Activated CD4-positive, alpha-beta T cell treated with anti-CD3 and anti-CD28 coated beads, Interleukin-2, amount 50 U/mL, for 48 hours (primary cell): ENCODE results near the gene C16orf86.

ENCODE experiments used
- DNase-seq, 2 experiments: peaks; one replicate each; pipeline ENCODE4 v3.0.0-alpha.2; 2020

The C16orf86 gene

DNA sequence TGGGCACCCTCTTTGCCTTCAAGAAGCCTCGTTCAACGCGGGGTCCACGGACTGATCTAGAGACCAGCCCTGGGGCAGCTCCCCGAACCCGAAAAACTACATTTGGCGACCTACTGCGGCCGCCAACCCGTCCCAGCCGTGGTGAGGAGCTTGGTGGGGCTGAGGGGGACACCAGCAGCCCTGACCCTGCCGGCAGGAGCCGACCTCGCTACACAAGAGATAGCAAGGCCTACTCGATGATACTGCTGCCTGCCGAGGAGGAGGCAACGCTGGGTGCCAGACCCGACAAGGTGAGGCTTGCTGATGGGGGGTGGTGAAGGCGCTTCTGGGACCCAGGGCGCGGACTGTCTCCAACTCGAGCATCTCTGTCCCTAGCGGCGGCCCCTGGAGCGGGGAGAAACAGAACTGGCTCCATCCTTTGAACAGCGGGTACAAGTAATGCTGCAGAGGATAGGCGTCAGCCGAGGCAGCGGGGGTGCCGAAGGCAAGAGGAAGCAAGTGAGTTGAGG is 12.2 kb upstream of the C16orf86 start:
- no peak for DNase-seq

- DNase-seq, result no peak
These were observed 11.3 kb upstream of the C16orf86 start for GRCh38 chr16:67655363-67655762.

DNA sequence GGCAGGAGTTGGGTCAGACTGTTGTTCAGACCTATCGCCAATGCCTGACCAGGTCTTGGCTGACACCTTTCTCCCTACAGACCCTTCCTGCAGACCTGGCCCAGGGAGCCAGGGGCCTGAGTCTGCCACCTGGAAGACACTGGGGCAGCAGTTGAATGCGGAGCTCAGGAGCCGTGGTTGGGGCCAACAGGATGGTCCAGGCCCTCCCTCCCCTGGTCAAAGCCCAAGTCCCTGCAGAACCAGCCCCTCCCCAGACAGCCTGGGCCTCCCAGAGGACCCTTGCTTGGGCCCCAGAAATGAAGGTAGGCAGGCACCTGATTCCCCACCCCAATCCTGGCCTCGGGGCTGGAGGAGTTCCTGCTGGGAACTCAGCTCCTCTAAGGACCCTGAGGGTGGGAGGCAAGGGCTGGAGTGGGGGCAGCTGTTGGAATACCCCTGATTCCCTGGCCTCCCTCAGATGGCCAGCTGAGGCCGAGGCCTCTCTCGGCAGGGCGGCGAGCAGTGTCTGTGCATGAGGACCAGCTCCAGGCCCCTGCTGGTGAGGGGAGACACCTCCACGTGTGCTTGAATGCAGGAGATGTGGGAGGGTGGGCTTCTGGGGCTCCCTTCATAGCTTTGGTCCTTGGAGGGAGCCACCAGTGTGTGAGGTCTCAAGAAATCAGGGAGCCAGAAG is 10.1 kb upstream of the C16orf86 start:
- no peak for DNase-seq

DNA sequence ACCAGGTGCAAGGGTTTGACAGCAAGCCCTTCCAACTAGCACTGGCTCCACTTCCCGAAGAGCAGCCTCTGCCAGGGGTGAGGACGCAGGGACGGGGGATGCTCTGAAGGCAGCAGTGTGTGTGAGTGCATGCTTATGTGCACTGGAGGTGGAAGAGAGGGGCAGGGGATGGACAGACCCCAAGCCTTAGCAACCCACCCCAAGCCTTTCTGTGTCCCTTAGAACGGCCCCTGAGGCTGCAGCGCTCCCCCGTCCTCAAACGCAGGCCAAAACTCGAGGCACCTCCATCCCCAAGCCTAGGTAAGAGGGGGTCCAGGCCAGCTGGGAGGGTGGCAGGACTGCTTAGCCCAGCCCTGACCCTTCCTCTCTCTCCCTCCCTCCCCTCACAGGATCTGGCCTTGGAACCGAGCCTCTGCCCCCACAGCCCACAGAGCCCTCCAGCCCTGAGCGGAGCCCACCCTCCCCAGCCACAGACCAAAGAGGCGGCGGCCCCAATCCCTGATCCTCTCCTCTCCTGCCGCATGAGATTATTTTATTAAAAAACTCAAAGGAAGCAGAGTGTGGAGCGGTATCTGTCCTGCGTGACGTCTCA is 9.5 kb upstream of the C16orf86 start:
- no peak for DNase-seq

DNA sequence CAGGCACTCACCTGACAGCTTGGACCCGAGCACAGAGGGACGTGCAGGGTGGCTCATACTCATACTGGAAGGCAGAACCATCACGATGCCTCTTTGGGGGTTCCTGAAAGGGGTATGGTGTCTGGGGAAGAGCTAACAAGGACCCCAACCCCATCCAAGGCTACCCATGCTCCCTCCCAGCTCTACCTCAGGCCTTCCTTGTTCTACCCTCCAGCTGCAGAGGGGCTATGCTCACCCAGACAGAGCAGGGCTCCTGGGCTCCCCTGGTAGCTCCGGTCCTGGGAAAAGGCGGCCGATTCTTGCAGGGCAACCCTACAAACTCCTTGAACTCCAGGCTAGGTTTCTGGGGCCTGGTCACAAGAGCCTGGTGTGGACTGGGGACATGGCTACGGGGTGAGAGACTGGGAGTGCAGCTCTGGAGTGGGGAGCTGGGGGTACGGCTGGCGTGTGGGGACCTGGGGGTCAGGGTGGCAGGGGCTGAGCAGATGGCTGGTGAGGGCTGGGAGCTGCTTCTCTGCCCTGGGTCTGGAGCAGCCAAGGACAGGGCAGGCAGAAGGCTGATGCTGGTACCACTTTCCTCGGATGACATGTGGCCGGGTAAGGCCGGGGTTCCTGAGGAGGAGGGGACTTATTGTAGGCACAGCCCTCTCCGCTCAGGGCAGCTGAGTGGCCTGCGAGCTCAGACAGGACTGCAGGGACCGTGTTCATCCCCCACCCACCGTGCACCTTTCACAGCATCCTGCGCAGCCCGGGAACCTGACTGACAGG is 8.7 kb upstream of the C16orf86 start:
- DNase-seq, result no peak

- no peak for DNase-seq
These were observed 7.6 kb upstream of the C16orf86 start for GRCh38 chr16:67658849-67659674.

GRCh38 chr16:67659675-67660563 is 6.7 kb upstream of the C16orf86 start, which contains the start of gene ACD:
TSS of gene ACD (minus strand) at chr16:67660260. CDS start at chr16:67660220, 40 bp downstream.
- peak; percentile 92 for DNase-seq

DNA sequence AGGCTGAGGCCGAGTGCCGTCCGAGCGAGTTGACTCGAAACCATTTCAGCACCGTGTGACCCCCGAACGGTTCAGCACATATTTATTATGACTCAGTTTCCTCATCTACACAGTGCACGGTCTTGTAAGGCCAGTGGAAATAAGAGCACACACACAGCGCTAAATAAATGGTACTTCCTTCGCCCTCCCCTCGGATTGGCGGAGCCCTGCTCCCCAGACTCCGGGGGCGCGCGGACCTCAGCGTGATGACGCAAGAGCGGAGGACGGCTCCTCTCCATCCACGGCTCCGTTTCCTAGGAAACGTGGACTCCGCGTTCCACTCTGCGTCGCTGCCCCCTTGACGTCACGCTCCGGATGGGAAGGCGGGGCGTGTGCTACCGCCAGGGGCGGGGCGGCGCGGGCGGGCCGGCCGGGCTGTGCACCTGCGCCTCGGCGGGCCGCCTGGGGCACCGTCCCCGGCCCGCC is 6.0 kb upstream of the C16orf86 start, which contains the start of gene PARD6A:
PARD6A (plus strand) TSS at position 397 of the 465 bp plus-strand sequence. CDS start 79 bp downstream, outside the sequence.
- DNase-seq, result peak; percentile 96 to 97

DNA sequence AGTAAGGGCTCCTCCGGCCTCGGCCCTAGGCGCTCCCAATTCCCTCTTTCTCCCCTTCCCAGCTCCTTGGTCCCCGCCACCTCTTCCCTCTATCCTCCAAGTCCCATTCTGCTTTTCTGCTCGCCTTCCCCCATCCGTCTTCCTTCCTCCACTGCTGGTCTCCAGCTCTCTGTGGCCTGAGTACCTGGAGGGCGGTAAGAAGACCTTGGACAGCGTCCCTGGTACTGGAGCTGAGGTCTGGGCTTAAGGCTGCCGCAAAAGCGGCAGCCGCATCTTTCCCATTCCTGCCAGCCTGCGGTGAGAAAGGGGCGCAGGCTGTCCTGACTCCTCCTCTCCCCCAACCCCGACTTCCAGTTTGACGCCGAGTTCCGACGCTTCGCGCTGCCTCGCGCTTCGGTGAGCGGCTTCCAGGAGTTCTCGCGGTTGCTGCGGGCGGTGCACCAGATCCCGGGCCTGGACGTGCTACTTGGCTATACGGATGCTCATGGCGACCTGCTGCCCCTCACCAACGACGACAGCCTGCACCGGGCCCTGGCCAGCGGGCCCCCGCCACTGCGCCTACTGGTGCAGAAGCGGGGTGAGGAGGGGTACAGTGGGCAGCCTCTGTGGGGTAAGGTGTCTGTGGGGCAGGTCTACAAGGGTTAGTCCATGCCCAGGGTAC is 5.4 kb upstream of the C16orf86 start:
- DNase-seq, result peak; percentile 35 to 39

DNA sequence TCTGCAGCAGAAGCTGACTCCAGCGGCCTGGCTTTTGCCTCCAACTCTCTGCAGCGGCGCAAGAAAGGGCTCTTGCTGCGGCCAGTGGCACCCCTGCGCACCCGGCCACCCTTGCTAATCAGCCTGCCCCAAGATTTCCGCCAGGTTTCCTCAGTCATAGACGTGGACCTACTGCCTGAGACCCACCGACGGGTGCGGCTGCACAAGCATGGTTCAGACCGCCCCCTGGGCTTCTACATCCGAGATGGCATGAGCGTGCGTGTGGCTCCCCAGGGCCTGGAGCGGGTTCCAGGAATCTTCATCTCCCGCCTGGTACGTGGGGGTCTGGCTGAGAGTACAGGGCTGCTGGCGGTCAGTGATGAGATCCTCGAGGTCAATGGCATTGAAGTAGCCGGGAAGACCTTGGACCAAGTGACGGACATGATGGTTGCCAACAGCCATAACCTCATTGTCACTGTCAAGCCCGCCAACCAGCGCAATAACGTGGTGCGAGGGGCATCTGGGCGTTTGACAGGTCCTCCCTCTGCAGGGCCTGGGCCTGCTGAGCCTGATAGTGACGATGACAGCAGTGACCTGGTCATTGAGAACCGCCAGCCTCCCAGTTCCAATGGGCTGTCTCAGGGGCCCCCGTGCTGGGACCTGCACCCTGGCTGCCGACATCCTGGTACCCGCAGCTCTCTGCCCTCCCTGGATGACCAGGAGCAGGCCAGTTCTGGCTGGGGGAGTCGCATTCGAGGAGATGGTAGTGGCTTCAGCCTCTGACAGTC is 4.5 kb upstream of the C16orf86 start:
- no peak for DNase-seq

DNA sequence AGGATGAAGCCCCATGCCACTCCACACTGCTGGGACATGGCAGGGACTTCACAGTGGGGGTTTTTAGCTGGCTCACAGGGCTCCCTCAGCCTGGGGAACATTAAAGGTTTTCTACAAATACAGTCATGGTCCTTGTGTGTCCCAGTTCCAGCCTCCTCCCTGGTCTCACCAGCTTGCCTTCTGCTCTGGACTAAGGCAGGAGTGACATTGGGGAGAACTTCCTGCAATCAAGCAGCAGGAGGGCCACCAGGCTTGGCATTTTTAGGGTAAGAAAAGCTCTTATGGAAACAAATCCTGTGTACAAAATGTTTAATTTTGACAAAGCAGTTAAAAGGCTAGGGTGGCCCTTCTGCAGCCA is 4.0 kb upstream of the C16orf86 start:
- DNase-seq, result no peak

- peak; percentile 53 to 65 for DNase-seq
These were observed 3.3 kb upstream of the C16orf86 start for GRCh38 chr16:67663151-67663876.

GRCh38 chr16:67663877-67664222 is 2.8 kb upstream of the C16orf86 start:
- DNase-seq, result no peak

DNA sequence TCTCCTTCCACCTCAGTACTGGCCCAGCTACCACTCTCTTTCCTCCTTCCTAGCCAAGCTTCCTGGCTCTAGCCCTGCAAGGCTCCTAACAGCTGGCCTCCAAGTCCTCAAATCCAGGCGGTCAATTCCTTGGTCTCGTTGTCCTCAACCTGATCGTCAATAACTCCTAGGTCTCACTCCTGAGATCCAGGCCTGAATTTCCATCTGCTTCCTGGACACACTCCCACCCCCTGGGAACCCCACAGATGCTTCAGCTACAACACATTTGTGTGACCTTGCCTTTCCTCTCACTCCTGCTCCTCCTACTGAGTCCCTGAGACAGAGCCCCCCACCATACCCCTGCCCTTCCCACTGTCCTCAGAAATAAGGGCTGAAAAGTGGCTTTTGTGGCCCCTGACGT is 2.4 kb upstream of the C16orf86 start:
- no peak for DNase-seq

DNA sequence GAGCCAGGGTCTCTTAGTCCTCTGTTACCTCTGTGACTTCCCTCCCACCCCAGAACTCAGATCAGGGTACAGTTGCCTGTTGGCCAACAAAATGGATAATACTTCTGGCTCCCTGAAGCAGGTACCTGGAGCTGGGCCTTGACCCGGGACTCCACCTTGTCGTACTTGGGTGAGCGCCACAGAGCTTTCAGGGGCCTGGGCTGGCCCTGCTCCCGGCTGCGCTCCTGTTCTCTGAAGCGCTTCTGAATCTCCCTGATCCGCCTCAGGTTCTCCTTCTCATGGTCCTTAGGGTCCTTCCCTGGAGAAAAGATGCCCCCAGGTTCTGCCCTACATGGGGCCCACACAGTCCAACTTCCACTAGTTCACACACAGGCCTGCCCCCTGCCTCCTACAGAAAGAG is 1.7 kb upstream of the C16orf86 start:
- DNase-seq, result no peak

GRCh38 chr16:67665598-67665997 is 1.0 kb upstream of the C16orf86 start:
- no peak for DNase-seq

DNA sequence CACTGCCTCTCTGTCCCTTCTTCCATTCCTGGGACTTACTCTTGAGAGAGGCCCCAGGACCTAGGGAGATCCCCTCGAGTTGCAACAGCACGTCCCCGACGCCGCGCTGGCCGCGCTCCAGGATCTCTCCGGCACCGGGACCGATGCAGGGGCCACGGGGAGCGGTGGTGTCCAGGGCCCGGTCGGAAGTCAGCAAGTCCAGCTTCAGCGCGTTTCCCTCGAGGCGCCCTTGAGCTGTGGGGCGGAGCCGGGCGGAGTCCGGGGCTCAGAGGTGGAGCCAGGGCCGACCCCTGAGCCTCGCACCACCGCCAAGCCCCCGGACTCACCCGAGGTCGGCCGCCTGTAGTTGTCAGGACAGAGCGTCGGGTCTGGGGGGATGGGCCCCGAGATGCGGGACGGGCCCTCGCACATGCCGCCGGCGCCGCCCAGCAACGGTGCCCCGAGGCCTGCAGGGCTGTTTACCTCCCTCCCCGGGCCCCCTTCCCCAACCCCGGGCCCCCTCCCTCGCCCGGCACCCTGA is 522 bp upstream of the C16orf86 start:
- DNase-seq, result peak; percentile 21 to 37

DNA sequence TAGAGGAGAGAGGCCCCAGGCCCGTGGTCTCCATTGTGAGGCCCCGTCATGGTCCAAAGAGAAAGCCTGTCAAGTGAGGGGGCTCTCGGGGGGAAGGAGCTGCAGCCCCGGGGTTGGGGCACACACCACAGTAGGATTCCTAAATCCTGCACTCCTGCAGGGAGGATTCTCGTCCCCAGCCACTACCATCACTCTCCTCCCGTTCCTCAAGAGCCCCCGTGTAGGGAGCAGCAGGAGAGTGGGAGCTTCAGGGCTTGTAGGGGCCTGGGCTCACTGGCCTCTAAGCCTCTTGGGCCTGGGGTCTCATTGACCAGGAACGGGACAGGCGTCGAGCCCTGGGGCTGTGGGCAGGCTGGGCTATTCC is 821 bp downstream of the C16orf86 start:
- no peak for DNase-seq

DNA sequence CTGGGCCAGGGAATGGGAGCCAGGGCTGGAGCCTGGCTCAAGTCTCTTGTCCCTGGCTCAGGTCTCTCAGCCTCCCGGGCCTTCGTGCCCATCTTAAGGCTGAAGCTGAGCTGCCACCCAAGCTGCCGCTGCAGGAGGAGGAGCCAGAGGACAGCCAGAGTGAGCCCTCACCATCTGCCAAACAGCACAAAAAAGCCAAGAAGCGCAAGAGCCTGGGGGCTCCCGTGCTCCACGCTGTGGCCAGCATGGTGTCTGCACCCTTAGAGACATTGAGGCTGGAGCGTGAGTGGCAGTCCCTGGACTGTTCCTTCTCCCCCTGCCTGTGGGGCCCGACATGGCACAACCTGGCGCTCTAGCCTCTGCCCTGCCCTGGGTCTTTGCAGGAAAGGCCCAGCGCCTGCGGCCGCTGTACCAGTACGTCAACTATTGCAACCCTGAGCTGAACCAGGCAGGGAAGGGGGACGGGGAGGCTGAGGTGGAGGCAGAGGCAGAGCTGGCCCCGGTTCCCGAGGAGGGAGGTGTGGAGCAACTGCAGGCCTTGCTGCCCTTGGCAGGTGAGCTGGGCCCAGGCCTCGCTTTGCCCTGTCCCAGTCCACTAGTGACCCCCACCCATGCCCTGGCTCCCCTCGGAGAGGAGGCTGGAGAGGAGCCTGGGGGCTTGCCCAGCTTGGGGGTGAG is 1.3 kb downstream of the C16orf86 start:
- DNase-seq, result peak; percentile 77 to 84
